Measurements from ENCODE around the gene SMIM15. TPM values are rescaled to one million over a fixed set of nuclear protein-coding genes. Genes with fewer than 3 reads are reported as not detected.

SMIM15 gene, protein sequence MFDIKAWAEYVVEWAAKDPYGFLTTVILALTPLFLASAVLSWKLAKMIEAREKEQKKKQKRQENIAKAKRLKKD
- total RNA-seq (10 to 100 TPM; 53.3 to 61.6 TPM), polyA plus RNA-seq (ENCODE audit: insufficient read length in 6 of 6) (10 to 100 TPM; 66.2 to 78.0 (median 69.1) TPM)
- long read RNA-seq, donor 1, transcript SMIM15-201 (3 exons, 2,889 nt): major isoform, 49 of 49 reads
- long read RNA-seq, donor 1, partial matches to known transcripts: 0 of 49 reads
- long read RNA-seq, donor 1, other reads (novel, unspliced or antisense): 0 of 49 reads
- long read RNA-seq, donor 2, transcript SMIM15-201 (3 exons, 2,889 nt): major isoform, 49 of 49 reads
- long read RNA-seq, donor 2, partial matches to known transcripts: 0 of 49 reads
- long read RNA-seq, donor 2, other reads (novel, unspliced or antisense): 0 of 49 reads
- long read RNA-seq, donor 3, transcript SMIM15-201 (3 exons, 2,889 nt): major isoform, 37 of 38 reads
- long read RNA-seq, donor 3, partial matches to known transcripts: 0 of 38 reads
- long read RNA-seq, donor 3, other reads (novel, unspliced or antisense): 0 of 38 reads
- long read RNA-seq, donor 4, transcript SMIM15-201 (3 exons, 2,889 nt): major isoform, 20 of 21 reads
- long read RNA-seq, donor 4, partial matches to known transcripts: 0 of 21 reads
- long read RNA-seq, donor 4, other reads (novel, unspliced or antisense): 1 of 21 reads
- long read RNA-seq, donor 5, transcript SMIM15-201 (3 exons, 2,889 nt): major isoform, 37 of 37 reads
- long read RNA-seq, donor 5, partial matches to known transcripts: 0 of 37 reads
- long read RNA-seq, donor 5, other reads (novel, unspliced or antisense): 0 of 37 reads
- long read RNA-seq, donor 6, transcript SMIM15-201 (3 exons, 2,889 nt): major isoform, 36 of 36 reads
- long read RNA-seq, donor 6, partial matches to known transcripts: 0 of 36 reads
- long read RNA-seq, donor 6, other reads (novel, unspliced or antisense): 0 of 36 reads
- long read RNA-seq, donor 7, transcript SMIM15-201 (3 exons, 2,889 nt): major isoform, 19 of 19 reads
- long read RNA-seq, donor 7, partial matches to known transcripts: 0 of 19 reads
- long read RNA-seq, donor 7, other reads (novel, unspliced or antisense): 0 of 19 reads
- long read RNA-seq, donor 8, transcript SMIM15-201 (3 exons, 2,889 nt): major isoform, 33 of 33 reads
- long read RNA-seq, donor 8, partial matches to known transcripts: 0 of 33 reads
- long read RNA-seq, donor 8, other reads (novel, unspliced or antisense): 0 of 33 reads
- long read RNA-seq, donor 9: 0 reads
- long read RNA-seq, donor 10, transcript SMIM15-201 (3 exons, 2,889 nt): major isoform, 9 of 11 reads
- long read RNA-seq, donor 10, partial matches to known transcripts: 0 of 11 reads
- long read RNA-seq, donor 10, other reads (novel, unspliced or antisense): 2 of 11 reads
- long read RNA-seq, donor 11, transcript SMIM15-201 (3 exons, 2,889 nt): major isoform, 22 of 23 reads
- long read RNA-seq, donor 11, partial matches to known transcripts: 0 of 23 reads
- long read RNA-seq, donor 11, other reads (novel, unspliced or antisense): 0 of 23 reads
- long read RNA-seq, donor 12, transcript SMIM15-201 (3 exons, 2,889 nt): major isoform, 18 of 23 reads
- long read RNA-seq, donor 12, partial matches to known transcripts: 5 of 23 reads
- long read RNA-seq, donor 12, other reads (novel, unspliced or antisense): 0 of 23 reads

DNA sequence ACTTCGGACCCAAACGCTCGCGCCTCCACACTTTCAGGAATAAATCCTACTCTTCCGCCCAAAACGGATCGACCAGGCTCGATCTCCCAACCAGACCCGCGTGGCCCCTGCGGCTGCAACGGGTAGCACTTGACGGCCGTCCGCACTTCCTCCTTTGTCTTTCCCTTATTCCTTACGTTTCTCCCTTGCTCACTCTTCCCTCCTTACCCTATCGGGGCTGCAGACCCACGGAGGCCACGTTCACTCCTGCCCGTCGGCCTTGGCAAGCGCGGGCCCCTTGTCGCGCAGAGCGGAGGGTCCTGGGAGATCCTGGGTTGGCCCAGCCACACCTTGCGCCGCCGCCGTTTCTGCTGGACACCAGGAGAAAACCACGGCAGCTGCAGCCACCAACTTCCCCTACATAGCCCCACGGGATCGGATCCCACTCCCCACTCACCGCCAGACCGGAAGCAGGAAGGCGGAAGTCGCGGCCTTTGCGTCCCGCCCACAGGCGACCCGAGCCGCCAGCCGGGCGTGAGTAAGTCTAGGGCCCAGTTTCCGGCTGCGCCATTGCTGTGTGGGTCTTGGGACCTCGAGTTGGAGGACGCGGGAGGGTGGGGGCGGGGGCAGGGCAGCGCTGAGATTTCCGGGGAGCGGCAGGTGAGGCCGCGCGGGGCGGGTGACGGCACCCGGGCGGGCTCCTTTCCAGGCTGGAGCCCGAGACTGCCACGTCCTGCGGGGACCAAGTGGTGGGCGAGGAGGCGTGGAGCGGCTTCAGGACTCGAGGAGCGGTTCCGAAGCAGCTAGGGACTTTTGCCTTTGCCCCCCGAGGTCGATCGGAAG lies at the start of gene SMIM15:
Gene SMIM15 (minus strand): TSS at position 459 of the 822 bp plus-strand sequence. CDS start 2,297 bp downstream, outside the sequence.
- peak within 1 kb of the TSS; percentile 95 to 98 for H3K27ac ChIP-seq
- TF ChIP-seq, protein P1, sequence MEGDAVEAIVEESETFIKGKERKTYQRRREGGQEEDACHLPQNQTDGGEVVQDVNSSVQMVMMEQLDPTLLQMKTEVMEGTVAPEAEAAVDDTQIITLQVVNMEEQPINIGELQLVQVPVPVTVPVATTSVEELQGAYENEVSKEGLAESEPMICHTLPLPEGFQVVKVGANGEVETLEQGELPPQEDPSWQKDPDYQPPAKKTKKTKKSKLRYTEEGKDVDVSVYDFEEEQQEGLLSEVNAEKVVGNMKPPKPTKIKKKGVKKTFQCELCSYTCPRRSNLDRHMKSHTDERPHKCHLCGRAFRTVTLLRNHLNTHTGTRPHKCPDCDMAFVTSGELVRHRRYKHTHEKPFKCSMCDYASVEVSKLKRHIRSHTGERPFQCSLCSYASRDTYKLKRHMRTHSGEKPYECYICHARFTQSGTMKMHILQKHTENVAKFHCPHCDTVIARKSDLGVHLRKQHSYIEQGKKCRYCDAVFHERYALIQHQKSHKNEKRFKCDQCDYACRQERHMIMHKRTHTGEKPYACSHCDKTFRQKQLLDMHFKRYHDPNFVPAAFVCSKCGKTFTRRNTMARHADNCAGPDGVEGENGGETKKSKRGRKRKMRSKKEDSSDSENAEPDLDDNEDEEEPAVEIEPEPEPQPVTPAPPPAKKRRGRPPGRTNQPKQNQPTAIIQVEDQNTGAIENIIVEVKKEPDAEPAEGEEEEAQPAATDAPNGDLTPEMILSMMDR (IDR thresholded peaks at IDR 0.05): no peak
- H3K4me3 ChIP-seq: peak within 1 kb of the TSS; percentile 74 to 81
- H3K27me3 ChIP-seq: no peaks in the 10 kb centered on the region
- intact Hi-C loops (cut with DNase I): no loop called here
- no peaks in the 10 kb centered on the region for H3K9me3 ChIP-seq
- ATAC-seq (peak; percentile 97), DNase-seq (peak; percentile 88 to 97 (median 94))
- peaks cover 0 to 29% of the 10 kb centered on the region in 2 donors for H3K4me1 ChIP-seq
- H3K36me3 ChIP-seq: peaks cover 0 to 8% of the 10 kb centered on the region in 2 donors

DNA sequence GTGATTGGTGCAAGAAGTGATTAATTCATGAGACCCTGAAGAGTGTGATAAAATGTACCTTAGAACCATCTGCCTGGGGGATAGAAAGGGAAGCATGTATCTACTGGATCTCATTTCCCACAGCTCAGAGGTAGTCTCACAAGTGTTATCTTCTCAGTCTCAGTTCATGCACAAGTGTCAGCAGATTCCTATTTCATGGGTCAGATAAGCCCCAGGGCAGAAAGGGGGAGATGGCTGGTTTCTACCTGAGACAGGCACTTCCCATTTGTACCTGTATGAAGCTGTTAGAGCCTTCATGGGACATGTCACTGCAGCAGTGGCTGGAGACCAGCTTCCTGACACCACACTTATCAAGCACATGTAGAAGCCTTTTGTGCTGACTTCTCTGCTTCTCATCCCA lies 45.6 kb upstream of the SMIM15 start:
- DNase-seq: no peak
- Histone ChIP-seq H3K4me3 (no peak overlapping the region), H3K36me3 (no peaks in the 10 kb centered on the region), H3K27ac (no peak overlapping the region), H3K27me3 (no peaks in the 10 kb centered on the region), H3K9me3 (peaks cover 0 to 7% of the 10 kb centered on the region in 2 donors), H3K4me1 (no peaks in the 10 kb centered on the region)
- ATAC-seq: no peak
- intact Hi-C loops (cut with DNase I): no loop called here
- TF ChIP-seq, protein P1 (IDR thresholded peaks at IDR 0.05): no peak

DNA sequence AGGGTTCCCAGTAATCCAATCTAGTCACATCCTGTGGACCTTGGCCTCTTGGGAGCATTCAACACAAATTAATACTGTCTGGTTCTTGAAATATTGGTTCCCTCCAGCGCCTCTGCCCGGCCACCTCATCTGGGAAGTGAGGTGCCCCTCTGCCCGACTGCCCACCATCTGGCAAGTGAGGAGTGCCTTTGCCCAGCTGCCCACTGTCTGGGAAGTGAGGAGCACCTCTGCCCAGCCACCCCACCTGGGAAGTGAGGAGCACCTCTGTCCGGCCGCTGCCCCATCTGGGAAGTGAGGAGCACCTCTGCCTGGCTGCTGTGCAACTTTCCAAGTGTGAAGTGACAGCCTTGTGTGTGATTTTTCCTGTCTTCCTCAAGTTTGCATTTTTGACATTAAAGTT lies 42.7 kb upstream of the SMIM15 start:
- no peaks in the 10 kb centered on the region for H3K36me3 ChIP-seq
- no peak overlapping the region for H3K4me3 ChIP-seq
- TF ChIP-seq, protein P1 (IDR thresholded peaks at IDR 0.05): no peak
- H3K9me3 ChIP-seq: peaks cover 0 to 7% of the 10 kb centered on the region in 2 donors
- ATAC-seq (no peak), DNase-seq (no peak)
- intact Hi-C loops (cut with DNase I): no loop called here
- H3K4me1 ChIP-seq: no peaks in the 10 kb centered on the region
- H3K27me3 ChIP-seq: no peaks in the 10 kb centered on the region
- H3K27ac ChIP-seq: no peak overlapping the region

DNA sequence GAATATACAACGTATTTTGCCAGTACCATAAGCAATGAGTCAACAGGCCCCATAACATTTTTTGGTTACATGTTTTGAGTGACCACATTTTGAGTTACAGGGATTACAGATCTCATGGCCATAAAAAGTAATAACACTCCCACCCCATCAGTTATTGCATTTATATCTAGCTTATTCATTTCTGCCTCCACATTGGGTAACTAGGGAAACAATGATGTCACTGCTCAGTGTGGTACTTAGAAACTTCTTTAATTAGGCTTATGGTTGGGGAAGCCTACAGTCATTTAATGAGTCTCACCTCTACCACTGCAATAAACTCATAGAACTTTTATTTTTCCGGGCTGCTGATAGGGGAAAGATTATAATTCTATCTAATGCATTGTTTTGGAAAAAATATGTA lies 39.9 kb upstream of the SMIM15 start:
- H3K36me3 ChIP-seq: no peaks in the 10 kb centered on the region
- no peak overlapping the region for H3K27ac ChIP-seq
- H3K9me3 ChIP-seq: peaks cover 0 to 10% of the 10 kb centered on the region in 2 donors
- H3K4me1 ChIP-seq: no peaks in the 10 kb centered on the region
- H3K27me3 ChIP-seq: no peaks in the 10 kb centered on the region
- TF ChIP-seq, protein P1 (IDR thresholded peaks at IDR 0.05): no peak
- DNase-seq: no peak
- intact Hi-C loops (cut with DNase I): no loop called here
- ATAC-seq: no peak
- no peak overlapping the region for H3K4me3 ChIP-seq
